HG03442 (cell line): ENCODE data around the gene HIGD2A.

Experiments used
- ATAC-seq: cut with Tn5 transposase; IDR thresholded peaks from one replicate; pipeline ENCODE4 v1.9.1; 2021; ENCODE audit warnings: mild to moderate bottlenecking, moderate library complexity; ENCODE audit not compliant: unreplicated experiment

HIGD2A gene, protein sequence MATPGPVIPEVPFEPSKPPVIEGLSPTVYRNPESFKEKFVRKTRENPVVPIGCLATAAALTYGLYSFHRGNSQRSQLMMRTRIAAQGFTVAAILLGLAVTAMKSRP

GRCh38 chr5:176388444-176389134, at the start of gene HIGD2A, which contains the start of gene NOP16:
Gene HIGD2A (plus strand): TSS chr5:176388751. CDS start chr5:176388820, 69 bp downstream.
Gene NOP16 (minus strand): TSS chr5:176388598. CDS start chr5:176388539, 59 bp downstream.
- peak; percentile 85 for ATAC-seq

GRCh38 chr5:176339304-176339703, 49.2 kb upstream of the HIGD2A start:
- no peak for ATAC-seq

DNA sequence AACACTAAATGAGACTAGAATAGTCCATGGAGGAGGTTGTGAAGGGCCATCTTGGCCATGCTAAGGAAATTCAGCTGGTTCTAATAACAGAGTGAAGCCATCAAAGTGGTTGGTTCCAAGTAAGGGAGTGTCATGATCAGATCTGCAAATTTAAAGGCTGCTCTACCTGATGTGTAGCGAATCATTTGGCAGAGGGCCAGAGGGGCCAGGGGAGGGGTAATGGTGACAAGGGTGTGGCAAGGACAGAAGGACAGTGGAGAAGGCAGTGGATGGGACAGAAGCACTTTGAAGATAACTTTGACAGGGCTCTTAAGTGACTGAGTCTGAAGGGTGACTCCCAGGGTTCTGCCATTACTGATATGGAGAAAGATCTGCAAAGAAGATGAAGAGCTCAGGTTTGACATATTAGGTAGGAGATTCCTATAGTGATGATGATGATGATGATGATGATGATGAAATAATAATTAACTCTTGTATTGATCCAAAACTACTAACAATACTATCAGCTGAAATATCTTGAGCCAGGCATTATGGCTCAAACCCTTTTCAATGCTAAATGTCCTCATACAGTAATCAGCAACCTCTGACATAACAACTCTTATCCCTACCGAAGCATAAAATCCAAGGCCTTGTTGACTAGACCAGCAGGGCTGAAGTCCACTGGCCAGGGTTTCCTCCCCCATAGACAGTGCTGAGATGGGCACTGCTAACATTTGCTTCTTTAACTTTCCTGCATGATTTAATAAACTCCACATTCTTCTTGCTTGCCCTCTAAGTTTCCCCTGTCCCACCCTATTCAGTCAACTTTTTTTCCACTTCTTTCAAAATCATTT, 47.0 kb upstream of the HIGD2A start:
- no peak for ATAC-seq

- ATAC-seq = no peak
These were observed 46.4 kb upstream of the HIGD2A start for GRCh38 chr5:176342158-176342483.

GRCh38 chr5:176342766-176343458, 45.6 kb upstream of the HIGD2A start:
- no peak for ATAC-seq

DNA sequence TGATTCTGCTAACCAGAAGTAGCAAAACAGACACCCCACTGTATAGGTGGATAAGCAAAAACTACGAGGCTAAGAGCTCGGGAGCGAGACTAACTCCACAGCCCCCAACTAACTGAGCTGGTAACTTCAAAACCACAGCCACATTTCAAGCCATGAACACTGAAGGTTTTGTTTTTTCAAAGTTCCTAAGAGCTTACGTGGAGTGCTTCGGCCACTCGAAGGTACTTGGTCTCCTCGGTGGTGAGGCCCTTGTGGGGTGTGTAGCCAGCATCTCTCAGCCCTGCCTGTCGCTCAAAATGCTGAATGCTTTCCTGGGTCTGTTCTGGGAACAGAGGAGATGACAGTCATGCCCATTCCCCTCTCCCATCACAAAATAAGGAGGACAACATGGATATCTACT, 38.1 kb upstream of the HIGD2A start:
- no peak for ATAC-seq

DNA sequence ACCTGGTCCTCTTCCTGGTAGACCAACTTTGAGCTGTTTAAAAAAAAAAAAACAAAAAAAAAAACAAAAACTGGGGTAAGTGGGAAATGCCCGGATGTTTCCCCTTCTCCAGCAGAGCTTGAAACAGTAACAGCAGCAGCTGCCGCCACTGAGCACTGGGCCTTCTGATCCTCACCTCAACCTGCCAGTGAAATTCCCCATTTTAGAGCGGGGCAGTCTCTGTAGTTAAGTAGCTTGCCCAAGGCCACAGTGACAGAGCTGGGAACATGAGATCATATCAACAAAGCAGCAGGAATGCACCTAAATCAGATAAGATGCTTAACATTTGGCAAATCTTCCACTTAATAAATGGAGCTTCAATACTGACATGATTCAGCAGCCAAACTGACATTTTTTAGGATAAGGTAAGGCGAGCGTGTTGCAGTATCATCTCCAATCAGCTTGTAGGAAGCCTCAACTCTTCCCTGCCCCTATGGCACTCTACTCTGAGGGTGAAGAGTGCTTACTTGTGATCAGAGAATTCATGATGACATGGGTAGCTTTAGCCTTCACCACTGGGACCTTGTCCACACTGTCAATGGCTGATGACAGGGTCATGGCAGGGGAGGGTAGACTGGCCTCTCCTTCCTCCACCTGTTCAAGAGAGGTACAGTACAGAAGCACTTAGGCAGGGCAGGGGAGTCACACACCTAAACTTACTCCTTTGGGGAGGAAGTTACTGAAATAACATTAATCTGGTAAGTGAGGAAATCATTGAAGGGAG, 36.3 kb upstream of the HIGD2A start:
- ATAC-seq = no peak

DNA sequence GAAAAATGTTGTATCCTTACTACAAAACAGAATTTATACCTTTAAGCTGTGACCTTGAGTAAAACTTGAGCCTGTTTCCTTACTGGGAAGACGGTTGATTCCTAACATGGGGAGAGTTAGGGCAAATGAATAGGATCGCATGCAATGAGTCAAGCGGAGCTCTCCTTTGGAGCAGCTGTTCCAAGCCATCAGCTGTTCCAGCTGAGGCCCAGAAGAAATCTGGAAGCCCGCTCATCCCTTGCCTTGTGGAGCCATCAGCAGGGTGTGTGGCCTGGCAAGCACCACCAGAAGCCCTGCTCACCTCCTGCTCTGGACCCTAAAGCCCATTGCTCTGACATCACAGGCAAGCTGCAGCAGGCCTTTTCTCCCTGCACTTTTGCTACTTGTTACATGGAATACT, 35.0 kb upstream of the HIGD2A start:
- ATAC-seq = no peak

GRCh38 chr5:176355400-176356178, 33.0 kb upstream of the HIGD2A start:
- no peak for ATAC-seq

GRCh38 chr5:176356179-176356566, 32.4 kb upstream of the HIGD2A start:
- ATAC-seq = no peak

DNA sequence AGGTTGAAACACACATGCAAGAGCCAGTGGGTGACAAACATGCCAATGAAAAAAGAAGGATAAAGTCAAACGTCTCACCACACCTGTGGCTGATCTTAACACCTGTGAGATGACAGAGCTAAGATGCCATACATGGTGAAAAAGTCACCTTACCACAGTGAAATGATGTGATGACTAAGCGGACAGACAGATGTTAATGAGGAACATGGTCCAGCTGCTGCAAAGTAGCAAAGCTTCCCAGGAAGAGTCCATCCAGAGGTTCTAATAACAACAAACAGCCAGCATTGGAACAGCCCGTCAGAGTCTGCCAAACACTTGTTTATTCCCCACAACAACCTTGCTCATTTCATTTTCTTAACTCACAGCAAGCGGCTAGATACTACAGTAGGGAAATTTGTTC, 28.9 kb upstream of the HIGD2A start:
- ATAC-seq = no peak

DNA sequence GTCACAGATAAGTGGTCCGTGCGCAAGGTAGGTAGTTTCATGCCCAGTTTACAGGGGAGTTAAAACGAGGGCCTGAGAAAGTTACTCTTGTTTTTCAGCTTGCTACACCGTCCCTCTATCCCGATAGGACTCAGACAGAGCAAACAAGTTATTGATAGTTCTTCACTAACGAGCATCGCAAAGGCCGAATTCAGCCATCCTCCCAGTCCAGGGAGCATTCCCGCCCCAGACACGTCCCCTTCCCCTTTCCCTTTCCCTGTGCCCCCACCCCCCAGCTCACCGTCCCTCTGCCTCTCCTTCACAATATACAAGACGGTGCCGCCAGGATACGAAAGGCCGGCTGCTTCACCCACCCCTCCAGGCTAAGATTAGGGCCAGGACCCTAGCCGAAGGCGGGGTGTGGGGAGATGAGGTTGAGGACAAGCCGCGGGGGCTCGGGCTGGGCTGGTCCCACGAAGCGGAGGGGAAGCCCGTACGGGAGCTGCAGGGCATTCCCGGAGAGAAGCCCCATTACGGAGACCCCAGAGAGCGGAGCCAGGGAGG, 27.6 kb upstream of the HIGD2A start:
- ATAC-seq = no peak

GRCh38 chr5:176361437-176362232, 26.9 kb upstream of the HIGD2A start, which contains the start of gene KIAA1191:
Gene KIAA1191 (minus strand): TSS chr5:176361764. CDS start chr5:176359508, 2,256 bp downstream.
- ATAC-seq = peak; percentile 85

DNA sequence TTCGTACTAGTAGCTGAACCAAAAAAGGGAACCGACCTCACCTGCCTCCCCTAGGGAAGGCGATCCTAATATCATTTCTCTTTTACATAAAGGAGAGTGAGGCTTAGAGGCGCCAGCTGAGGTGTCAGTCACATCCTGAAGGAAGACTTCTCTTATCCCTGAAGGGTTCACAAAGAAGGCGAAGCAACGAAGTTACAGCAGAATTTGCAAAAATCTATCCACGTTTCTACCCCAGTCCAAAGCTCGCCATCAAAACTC, 26.4 kb upstream of the HIGD2A start:
- no peak for ATAC-seq

- ATAC-seq = no peak
These were observed 23.7 kb upstream of the HIGD2A start for GRCh38 chr5:176364765-176365350.

GRCh38 chr5:176365351-176366231, 23.0 kb upstream of the HIGD2A start, which contains the start of gene ARL10:
Gene ARL10 (plus strand): TSS chr5:176365487. CDS start chr5:176365564, 77 bp downstream.
- peak; percentile 26 for ATAC-seq

GRCh38 chr5:176366232-176366894, 22.2 kb upstream of the HIGD2A start:
- ATAC-seq = no peak
